NCI-H146 (cell line): Measurements from ENCODE around the gene OR9Q1.

Experiments
- DNase-seq: peaks from one replicate; lab custom pipeline; 2025; lab: John Stamatoyannopoulos, UW

Gene OR9Q1

GRCh38 chr11:58030653-58031052 is 7.0 kb downstream of the OR9Q1 start, which contains the start of gene OR6Q1:
TSS of gene OR6Q1 (plus strand) at chr11:58030953. CDS start at chr11:58030953, 0 bp downstream.
- no peak for DNase-seq

GRCh38 chr11:58034471-58034870 is 10.8 kb downstream of the OR9Q1 start:
- no peak for DNase-seq

- DNase-seq = no peak
Measured at GRCh38 chr11:58039589-58039988, 15.9 kb downstream of the OR9Q1 start.

- no peak for DNase-seq
Measured at GRCh38 chr11:58043379-58043778, 19.7 kb downstream of the OR9Q1 start.

- DNase-seq = no peak
Measured at GRCh38 chr11:58046231-58046630, 22.6 kb downstream of the OR9Q1 start.

GRCh38 chr11:58047818-58048217 is 24.1 kb downstream of the OR9Q1 start:
- no peak for DNase-seq

- no peak for DNase-seq
Measured at GRCh38 chr11:58055806-58056401, 32.2 kb downstream of the OR9Q1 start.

GRCh38 chr11:58057481-58057880 is 33.8 kb downstream of the OR9Q1 start:
- no peak for DNase-seq

- peak; percentile 13 for DNase-seq
Measured at GRCh38 chr11:58058276-58059006, 34.8 kb downstream of the OR9Q1 start.

- no peak for DNase-seq
Measured at GRCh38 chr11:58059007-58059350, 35.3 kb downstream of the OR9Q1 start.

GRCh38 chr11:58060535-58060934 is 36.9 kb downstream of the OR9Q1 start:
- no peak for DNase-seq

GRCh38 chr11:58060939-58061672 is 37.4 kb downstream of the OR9Q1 start:
- no peak for DNase-seq

GRCh38 chr11:58061813-58062212 is 38.1 kb downstream of the OR9Q1 start:
- no peak for DNase-seq

- no peak for DNase-seq
Measured at GRCh38 chr11:58067685-58068084, 44.0 kb downstream of the OR9Q1 start.

- DNase-seq = no peak
Measured at GRCh38 chr11:58068655-58069054, 45.0 kb downstream of the OR9Q1 start.

GRCh38 chr11:58070585-58070984 is 46.9 kb downstream of the OR9Q1 start:
- DNase-seq = no peak

GRCh38 chr11:58075781-58076180 is 52.1 kb downstream of the OR9Q1 start:
- no peak for DNase-seq

GRCh38 chr11:58086528-58086927 is 62.8 kb downstream of the OR9Q1 start:
- no peak for DNase-seq

GRCh38 chr11:58097437-58097836 is 73.8 kb downstream of the OR9Q1 start:
- DNase-seq = no peak

GRCh38 chr11:58121096-58121495 is 97.4 kb downstream of the OR9Q1 start:
- no peak for DNase-seq

- no peak for DNase-seq
Measured at GRCh38 chr11:58125469-58125868, 101.8 kb downstream of the OR9Q1 start, which contains the start of gene OR9I1. TSS of gene OR9I1 (minus strand) at chr11:58125530. CDS start at chr11:58119444, 6,086 bp downstream.

GRCh38 chr11:58127350-58127749 is 103.7 kb downstream of the OR9Q1 start:
- DNase-seq = no peak
